DMS114 treated with DMSO at 0.1 percent for 48 hours (cell line): ENCODE results near the gene C15orf62.
A peak's percentile ranks its signal among the peaks of the same experiment; 100 is the strongest.

Experiments
- DNase-seq: peaks from one replicate; lab custom pipeline; 2025; ENCODE audit not compliant: unreplicated experiment; lab: John Stamatoyannopoulos, UW

Gene C15orf62

GRCh38 chr15:40769274-40770146, at the start of gene C15orf62:
Gene C15orf62, plus strand, starts transcription at chr15:40769980. Its CDS starts 516 bp downstream, at chr15:40770496.
- no peak for DNase-seq

DNA sequence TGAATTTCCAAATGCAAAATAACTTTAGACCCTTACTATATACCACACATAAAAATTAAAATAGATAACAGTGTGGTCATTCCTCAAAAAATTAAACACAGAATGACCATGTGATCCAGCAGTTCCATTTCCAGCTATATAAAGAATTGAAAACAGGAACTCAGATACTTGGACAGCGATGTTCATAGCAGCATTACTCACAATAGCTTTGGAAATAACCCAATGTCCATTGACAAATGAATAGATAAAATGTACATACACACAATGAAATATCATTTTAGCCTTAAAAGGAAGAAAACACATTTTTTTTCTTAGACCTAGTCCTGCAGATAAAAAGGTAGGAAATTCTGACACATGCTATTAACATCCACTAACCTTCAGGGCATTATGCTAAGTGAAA, 48.1 kb upstream of the C15orf62 start:
- no peak for DNase-seq

DNA sequence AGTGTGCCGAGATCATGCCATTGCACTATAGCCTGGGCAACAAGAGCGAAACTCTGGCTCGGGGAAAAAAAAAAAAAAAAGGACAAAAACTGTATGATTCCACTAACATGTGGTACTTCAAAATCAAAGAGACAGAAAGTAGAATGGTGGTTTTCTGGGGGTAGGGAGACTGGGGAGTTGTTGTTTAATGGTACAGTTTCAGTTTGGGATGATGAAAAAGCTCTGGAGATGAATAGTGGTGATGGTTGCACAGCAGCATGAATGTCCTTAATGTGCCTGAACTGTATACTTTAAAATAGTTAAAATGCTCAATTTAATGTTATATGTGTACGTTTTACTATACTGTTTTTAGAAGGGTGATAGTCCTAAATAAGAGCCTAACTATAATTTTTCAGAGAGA, 47.4 kb upstream of the C15orf62 start:
- no peak for DNase-seq

- no peak for DNase-seq
These were observed 46.8 kb upstream of the C15orf62 start for GRCh38 chr15:40722934-40723333.

GRCh38 chr15:40723919-40724318, 45.9 kb upstream of the C15orf62 start:
- no peak for DNase-seq

DNA sequence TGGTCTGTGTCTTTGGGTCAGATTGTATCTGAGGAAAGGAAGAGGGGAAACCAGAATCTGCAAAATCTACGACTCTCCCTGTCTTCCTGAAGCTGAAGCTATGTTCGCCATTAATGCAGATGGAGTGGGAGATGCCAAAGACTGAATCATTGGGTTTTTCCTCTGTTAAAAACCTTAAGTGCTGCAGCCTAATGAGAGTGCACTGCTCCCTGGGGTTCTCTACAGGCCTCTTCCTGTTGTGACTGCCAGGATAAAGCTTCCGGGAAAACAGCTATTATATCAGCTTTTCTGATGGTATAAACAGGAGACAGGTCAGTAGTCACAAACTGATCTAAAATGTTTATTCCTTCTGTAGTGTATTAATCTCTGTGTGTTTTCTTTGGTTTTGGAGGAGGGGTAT, 38.7 kb upstream of the C15orf62 start:
- no peak for DNase-seq

DNA sequence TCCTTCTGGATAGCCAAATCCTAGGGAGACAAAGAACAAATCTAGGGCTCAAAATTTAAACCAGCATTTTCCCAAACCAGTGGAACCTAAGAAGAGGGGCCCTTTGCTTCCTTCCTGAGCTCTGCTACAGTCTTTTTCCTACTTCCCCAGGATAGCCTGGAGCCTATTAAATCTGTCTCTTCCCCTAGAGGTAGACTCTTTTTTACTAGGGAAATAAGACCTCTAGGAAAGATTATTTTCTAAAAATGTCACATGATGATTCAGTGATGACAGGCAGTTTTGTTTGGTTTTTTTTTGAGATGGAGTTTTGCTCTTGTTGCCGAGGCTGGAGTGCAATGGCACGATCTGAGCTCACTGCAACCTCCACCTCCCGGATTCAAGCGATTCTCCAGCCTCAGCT, 33.2 kb upstream of the C15orf62 start:
- no peak for DNase-seq

DNA sequence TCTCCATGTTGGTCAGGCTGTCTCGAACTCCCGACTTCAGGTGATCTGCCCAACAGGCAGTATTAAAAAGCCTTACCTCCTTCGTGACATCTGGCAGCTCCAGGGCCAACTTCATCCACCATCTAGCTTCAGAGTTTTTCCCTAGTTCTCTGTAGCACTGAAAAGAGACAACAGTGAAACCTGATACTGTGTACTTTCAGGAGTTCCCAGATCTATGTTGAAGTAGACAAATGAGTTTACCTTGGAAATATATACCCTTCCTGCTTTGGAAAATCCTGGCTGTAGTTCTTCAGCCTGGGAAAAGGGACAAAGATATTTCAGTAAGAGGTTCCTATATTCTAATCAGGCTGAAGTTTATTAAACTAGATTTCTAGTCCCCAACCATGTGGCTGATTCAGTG, 32.7 kb upstream of the C15orf62 start:
- no peak for DNase-seq

GRCh38 chr15:40739047-40739446, 30.7 kb upstream of the C15orf62 start:
- no peak for DNase-seq

DNA sequence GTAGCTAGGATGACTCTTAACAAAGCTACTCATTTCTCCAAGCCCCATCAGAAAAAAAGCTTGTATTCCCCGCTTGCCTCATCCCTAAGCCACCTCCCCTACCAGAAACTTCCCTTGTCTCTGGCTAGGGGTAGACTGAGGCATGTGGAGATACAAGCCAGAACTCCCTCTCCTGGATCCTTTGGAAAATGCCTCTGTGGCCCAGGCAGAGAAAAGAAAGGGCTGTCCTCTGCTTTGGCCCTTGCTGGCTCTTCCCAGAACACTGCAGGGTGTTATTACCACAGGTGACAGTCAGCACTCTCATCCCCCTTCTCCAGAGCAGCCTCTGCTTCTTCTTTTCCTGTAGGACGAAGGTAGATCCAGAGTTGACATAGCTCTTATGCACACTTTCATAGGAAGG, 29.9 kb upstream of the C15orf62 start:
- DNase-seq: no peak

- no peak for DNase-seq
These were observed 26.3 kb upstream of the C15orf62 start for GRCh38 chr15:40743485-40743901.

DNA sequence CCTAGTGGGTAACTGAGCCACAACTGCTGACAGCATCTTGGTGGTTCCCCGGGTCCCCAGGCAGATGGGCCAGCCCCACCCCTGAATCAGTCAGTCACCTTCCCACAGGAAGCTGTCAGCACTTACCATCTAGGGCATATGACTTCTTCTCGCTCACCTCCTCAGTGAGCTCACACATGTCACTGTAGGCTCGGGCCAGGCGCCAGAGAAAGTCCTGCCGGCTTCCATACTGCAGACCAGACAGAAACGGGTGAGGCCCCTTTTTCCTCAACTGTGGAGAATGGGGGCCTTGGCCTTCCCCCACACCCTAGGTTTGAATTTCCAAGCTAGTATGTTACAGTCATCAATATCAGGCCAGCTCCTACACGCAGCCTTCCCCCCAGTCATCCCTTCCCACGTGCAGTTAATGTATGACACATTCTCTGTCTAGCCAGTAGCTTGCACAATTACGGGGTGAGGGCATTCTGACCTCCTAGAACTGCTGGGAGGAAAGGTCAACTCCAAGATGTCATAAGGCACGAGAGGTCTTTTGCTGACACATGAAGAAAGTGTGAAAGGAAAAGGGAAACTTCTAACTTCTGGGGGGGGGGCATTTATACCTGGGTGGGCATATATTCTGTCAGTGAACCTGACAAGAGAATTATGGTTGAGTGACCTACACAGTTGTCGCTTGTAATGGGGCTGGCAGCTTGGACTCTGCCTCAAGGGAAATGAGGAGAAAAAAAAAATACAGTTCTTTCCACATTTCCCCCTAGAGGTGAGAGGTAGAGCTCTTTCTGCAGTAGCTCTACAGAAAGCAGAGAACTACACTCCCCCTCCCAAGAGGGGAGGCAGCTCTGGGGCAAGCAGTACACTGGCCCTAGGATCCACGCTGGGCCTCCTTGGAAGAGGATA, 25.6 kb upstream of the C15orf62 start:
- no peak for DNase-seq

GRCh38 chr15:40744815-40745152, 25.0 kb upstream of the C15orf62 start:
- no peak for DNase-seq

GRCh38 chr15:40746916-40747418, 22.8 kb upstream of the C15orf62 start:
- no peak for DNase-seq

GRCh38 chr15:40747685-40748631, 21.8 kb upstream of the C15orf62 start:
- no peak for DNase-seq

DNA sequence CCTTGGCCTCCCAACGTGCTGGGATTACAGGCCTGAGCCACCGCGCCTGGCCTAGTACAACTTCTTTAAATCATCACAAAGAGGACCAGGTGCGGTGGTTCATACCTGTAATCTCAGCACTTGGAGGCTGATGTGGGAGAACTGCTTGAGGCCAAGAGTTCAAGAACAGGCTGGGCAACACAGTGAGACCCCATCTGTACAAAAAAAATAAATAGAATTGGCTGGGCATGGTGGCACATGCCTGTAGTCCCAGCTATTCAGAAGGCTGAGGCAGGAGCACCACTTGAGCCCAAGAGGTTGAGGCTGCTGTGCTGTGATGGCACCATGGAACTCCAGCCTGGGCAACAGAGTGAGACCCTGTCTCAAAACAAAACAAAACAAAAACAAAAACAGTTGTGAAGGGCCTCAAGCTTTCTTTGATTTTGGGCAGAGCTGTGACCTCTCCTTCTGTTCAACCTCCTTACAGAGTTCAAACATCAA, 20.6 kb upstream of the C15orf62 start:
- DNase-seq: no peak

- no peak for DNase-seq
These were observed 18.9 kb upstream of the C15orf62 start for GRCh38 chr15:40750885-40751284.

DNA sequence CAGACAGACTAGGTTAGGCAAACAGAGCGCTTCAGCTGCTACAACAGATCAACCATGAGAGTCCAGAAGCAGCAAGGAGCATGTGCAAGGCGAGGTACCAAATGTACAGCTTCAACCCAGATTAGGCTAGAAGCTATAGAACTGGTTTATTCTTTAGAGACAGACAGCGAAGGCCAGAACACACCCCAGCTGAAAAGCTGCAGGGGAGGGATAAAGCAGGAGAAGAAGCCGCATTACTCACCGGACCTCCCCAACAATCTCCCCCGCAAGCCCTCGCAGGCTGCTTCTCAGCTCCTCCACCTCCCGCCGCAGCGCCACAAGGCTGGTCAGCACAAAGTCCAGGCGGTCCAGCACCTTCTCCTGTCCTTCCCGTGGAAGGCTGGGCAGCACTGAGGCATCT, 18.0 kb upstream of the C15orf62 start:
- DNase-seq: no peak

GRCh38 chr15:40754574-40754882, 15.3 kb upstream of the C15orf62 start:
- no peak for DNase-seq

GRCh38 chr15:40754883-40755811, 14.6 kb upstream of the C15orf62 start, which contains the start of gene RMDN3:
Gene RMDN3, minus strand, starts transcription at chr15:40755254. Its CDS starts 471 bp downstream, at chr15:40754783.
- DNase-seq: peak; percentile 88
